NOMO-1 (cell line): Measurements from ENCODE around the gene PLA2G4A.
"Not testable (repeated sequence)": the region's sequence is repeated elsewhere in the genome, so short reads cannot be mapped to it uniquely, and the experiment has no call there.

Experiments
- DNase-seq, 2 experiments: peaks; one replicate each; lab custom pipeline; 2025; ENCODE audit not compliant: unreplicated experiment in 2 of 2; lab: John Stamatoyannopoulos, UW

PLA2G4A gene

GRCh38 chr1:186904361-186904760, 75.6 kb downstream of the PLA2G4A start:
- DNase-seq = peak in 1 of 2 experiments; percentile 3

- no peak for DNase-seq
Measured at GRCh38 chr1:186905561-186905960, 76.8 kb downstream of the PLA2G4A start.

GRCh38 chr1:186915555-186915954, 86.8 kb downstream of the PLA2G4A start:
- DNase-seq = no peak

GRCh38 chr1:186917106-186917786, 88.5 kb downstream of the PLA2G4A start:
- not testable (repeated sequence) for DNase-seq

GRCh38 chr1:186921386-186921785, 92.6 kb downstream of the PLA2G4A start:
- peak; percentile 81 to 88 for DNase-seq

GRCh38 chr1:186922814-186923213, 94.1 kb downstream of the PLA2G4A start:
- DNase-seq = not testable (repeated sequence)

GRCh38 chr1:186923486-186923885, 94.7 kb downstream of the PLA2G4A start:
- DNase-seq = peak; percentile 81 to 91

GRCh38 chr1:186925881-186926669, 97.3 kb downstream of the PLA2G4A start:
- DNase-seq = peak in 1 of 2 experiments; percentile 60

GRCh38 chr1:186927884-186928283, 99.1 kb downstream of the PLA2G4A start:
- DNase-seq = no peak

- no peak for DNase-seq
Measured at GRCh38 chr1:186930238-186930637, 101.5 kb downstream of the PLA2G4A start.

- DNase-seq = no peak
Measured at GRCh38 chr1:186937016-186937670, 108.4 kb downstream of the PLA2G4A start.

- DNase-seq = no peak
Measured at GRCh38 chr1:186943891-186944686, 115.3 kb downstream of the PLA2G4A start.

- DNase-seq = no peak
Measured at GRCh38 chr1:186945146-186945545, 116.4 kb downstream of the PLA2G4A start.

- no peak for DNase-seq
Measured at GRCh38 chr1:186948535-186948934, 119.8 kb downstream of the PLA2G4A start.

- no peak for DNase-seq
Measured at GRCh38 chr1:186949173-186949572, 120.4 kb downstream of the PLA2G4A start.

- no peak for DNase-seq
Measured at GRCh38 chr1:186950547-186950946, 121.8 kb downstream of the PLA2G4A start.

- DNase-seq = no peak
Measured at GRCh38 chr1:186953876-186954275, 125.1 kb downstream of the PLA2G4A start.

- no peak for DNase-seq
Measured at GRCh38 chr1:186957314-186957713, 128.6 kb downstream of the PLA2G4A start.

GRCh38 chr1:186958520-186958919, 129.8 kb downstream of the PLA2G4A start:
- DNase-seq = peak in 1 of 2 experiments; percentile 27

- DNase-seq = peak; percentile 4 to 23
Measured at GRCh38 chr1:186960861-186961260, 132.1 kb downstream of the PLA2G4A start.

GRCh38 chr1:186965847-186966246, 137.1 kb downstream of the PLA2G4A start:
- DNase-seq = no peak
